ENCODE results near the gene EGF. TPM values are rescaled to one million over a fixed set of nuclear protein-coding genes. Genes with fewer than 3 reads are reported as not detected.

Gene EGF
- total RNA-seq, 2 experiments from 2014 or later = not detected

DNA sequence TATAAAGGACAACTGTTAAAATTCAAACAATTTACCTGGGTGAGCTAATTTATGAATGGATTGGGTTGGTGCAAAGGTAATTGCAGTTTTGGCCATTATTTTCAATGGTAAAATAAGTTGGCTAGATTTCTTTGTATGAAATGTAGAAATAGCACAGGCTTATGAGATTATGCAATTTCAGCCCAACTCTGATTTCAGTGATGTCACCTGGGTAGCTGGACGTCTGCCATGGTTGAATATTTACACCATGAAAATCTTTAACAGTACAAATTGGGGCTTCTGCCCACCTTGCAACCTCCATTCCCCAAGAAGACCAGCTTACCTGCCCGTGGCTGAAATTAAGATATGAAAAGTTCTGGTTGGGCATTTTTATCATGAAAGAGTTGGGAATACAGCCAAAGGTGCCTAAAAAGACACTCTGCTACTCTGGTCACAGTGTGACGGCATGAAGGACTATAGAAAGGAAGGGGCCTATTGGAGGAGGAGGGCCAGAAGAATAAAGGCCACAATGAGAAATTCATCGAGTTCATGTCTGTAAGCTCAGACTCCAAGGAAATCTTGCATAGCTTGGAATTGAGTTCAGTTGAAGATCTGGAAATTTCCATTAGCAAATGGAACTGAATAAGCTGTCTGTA lies 29.7 kb downstream of the EGF start:
- Histone ChIP-seq H3K79me2 (ENCODE audit: insufficient read depth, low read depth, low read length) (no peaks in the 10 kb centered on the region), H3K36me3 (ENCODE audit: insufficient read depth, low read length) (no peaks in the 10 kb centered on the region), H3K9me3 (ENCODE audit: low read length) (no peaks in the 10 kb centered on the region), H3K4me3 (ENCODE audit: low read depth, low read length, poor library complexity, severe bottlenecking) (no peak overlapping the region), H3K4me2 (ENCODE audit: low read length) (no peak overlapping the region), H4K20me1 (ENCODE audit: insufficient read depth, low read length) (no peaks in the 10 kb centered on the region), H3K4me1 (ENCODE audit: insufficient read depth, low read length, poor library complexity, severe bottlenecking) (no peaks in the 10 kb centered on the region), H3K27ac (ENCODE audit: low read depth, low read length, poor library complexity, severe bottlenecking) (no peak overlapping the region), H2AFZ (ENCODE audit: low read length) (no peak overlapping the region), H3K9me2 (ENCODE audit: insufficient read depth, low read length) (no peaks in the 10 kb centered on the region)
- POLR2A ChIA-PET = interaction anchor here (0.6 kb wide), 1 partner anchor 1312 kb away, joined by 4 read pairs; no protein-coding TSS in a partner anchor
- CTCF ChIA-PET (ENCODE audit: unreplicated experiment) = no interaction called here
- DNase-seq (ENCODE audit: low spot score) = no peak
- intact Hi-C loops (cut with micrococcal nuclease; ENCODE audit: unreplicated experiment) = no loop called here
- TF ChIP-seq EZH2phosphoT487 (IDR thresholded peaks at IDR 0.05; ENCODE audit: borderline replicate concordance, low read depth, low read length) = no peak
- TF ChIP-seq, protein P1, sequence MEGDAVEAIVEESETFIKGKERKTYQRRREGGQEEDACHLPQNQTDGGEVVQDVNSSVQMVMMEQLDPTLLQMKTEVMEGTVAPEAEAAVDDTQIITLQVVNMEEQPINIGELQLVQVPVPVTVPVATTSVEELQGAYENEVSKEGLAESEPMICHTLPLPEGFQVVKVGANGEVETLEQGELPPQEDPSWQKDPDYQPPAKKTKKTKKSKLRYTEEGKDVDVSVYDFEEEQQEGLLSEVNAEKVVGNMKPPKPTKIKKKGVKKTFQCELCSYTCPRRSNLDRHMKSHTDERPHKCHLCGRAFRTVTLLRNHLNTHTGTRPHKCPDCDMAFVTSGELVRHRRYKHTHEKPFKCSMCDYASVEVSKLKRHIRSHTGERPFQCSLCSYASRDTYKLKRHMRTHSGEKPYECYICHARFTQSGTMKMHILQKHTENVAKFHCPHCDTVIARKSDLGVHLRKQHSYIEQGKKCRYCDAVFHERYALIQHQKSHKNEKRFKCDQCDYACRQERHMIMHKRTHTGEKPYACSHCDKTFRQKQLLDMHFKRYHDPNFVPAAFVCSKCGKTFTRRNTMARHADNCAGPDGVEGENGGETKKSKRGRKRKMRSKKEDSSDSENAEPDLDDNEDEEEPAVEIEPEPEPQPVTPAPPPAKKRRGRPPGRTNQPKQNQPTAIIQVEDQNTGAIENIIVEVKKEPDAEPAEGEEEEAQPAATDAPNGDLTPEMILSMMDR (conservative IDR thresholded peaks at IDR 0.05; ENCODE audit: low read length) = no peak
- BruUV-seq (replicated peaks) = no TSS peak

DNA sequence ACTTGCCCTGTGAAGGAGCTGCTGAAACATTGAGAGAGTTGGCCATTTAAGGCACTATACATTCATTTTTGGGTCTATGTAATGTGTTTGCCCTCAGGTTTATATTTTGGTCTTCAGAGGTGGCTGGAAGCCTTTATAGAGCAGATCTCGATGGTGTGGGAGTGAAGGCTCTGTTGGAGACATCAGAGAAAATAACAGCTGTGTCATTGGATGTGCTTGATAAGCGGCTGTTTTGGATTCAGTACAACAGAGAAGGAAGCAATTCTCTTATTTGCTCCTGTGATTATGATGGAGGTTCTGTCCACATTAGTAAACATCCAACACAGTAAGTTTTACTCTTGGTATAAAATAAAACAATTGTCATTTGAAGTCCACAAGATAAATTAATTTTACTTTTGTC lies 31.1 kb downstream of the EGF start:
- Histone ChIP-seq H3K27ac (ENCODE audit: low read depth, low read length, poor library complexity, severe bottlenecking) (no peak overlapping the region), H3K4me3 (ENCODE audit: low read depth, low read length, poor library complexity, severe bottlenecking) (no peak overlapping the region), H3K4me2 (ENCODE audit: low read length) (no peak overlapping the region), H2AFZ (ENCODE audit: low read length) (no peak overlapping the region), H3K36me3 (ENCODE audit: insufficient read depth, low read length) (no peaks in the 10 kb centered on the region), H4K20me1 (ENCODE audit: insufficient read depth, low read length) (no peaks in the 10 kb centered on the region), H3K9me2 (ENCODE audit: insufficient read depth, low read length) (no peaks in the 10 kb centered on the region), H3K4me1 (ENCODE audit: insufficient read depth, low read length, poor library complexity, severe bottlenecking) (no peaks in the 10 kb centered on the region), H3K9me3 (ENCODE audit: low read length) (no peaks in the 10 kb centered on the region), H3K79me2 (ENCODE audit: insufficient read depth, low read depth, low read length) (no peaks in the 10 kb centered on the region)
- POLR2A ChIA-PET = no interaction called here
- intact Hi-C loops (cut with micrococcal nuclease; ENCODE audit: unreplicated experiment) = no loop called here
- CTCF ChIA-PET (ENCODE audit: unreplicated experiment) = no interaction called here
- no peak for DNase-seq (ENCODE audit: low spot score)
- no peak for TF ChIP-seq EZH2phosphoT487 (IDR thresholded peaks at IDR 0.05; ENCODE audit: borderline replicate concordance, low read depth, low read length)
- TF ChIP-seq, protein P1 (conservative IDR thresholded peaks at IDR 0.05; ENCODE audit: low read length) = no peak
- BruUV-seq (replicated peaks) = no TSS peak

DNA sequence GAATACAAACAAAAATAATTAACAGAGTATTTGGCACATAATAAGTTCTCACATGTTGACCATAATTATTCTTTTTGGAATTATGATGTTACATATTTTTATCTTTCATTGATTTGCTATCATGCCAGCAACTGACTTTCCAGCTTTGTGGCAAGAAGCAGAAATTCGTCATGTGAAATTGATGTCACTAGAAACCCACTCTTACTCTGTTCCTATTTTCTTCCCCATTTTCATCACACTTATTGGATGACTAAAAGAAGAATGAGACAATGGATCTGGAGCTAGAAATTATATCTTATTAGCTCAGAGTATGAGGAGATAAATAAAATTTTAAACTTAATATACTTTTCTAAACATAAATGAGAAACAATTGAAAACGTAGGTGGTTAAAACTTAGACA lies 31.9 kb downstream of the EGF start:
- no peak for TF ChIP-seq EZH2phosphoT487 (IDR thresholded peaks at IDR 0.05; ENCODE audit: borderline replicate concordance, low read depth, low read length)
- TF ChIP-seq, protein P1 (conservative IDR thresholded peaks at IDR 0.05; ENCODE audit: low read length) = no peak
- BruUV-seq (replicated peaks) = no TSS peak
- no peaks in the 10 kb centered on the region for H3K4me1 ChIP-seq (ENCODE audit: insufficient read depth, low read length, poor library complexity, severe bottlenecking)
- POLR2A ChIA-PET = no interaction called here
- DNase-seq (ENCODE audit: low spot score) = no peak
- H2AFZ ChIP-seq (ENCODE audit: low read length) = no peak overlapping the region
- H3K9me2 ChIP-seq (ENCODE audit: insufficient read depth, low read length) = no peaks in the 10 kb centered on the region
- no peak overlapping the region for H3K4me3 ChIP-seq (ENCODE audit: low read depth, low read length, poor library complexity, severe bottlenecking)
- intact Hi-C loops (cut with micrococcal nuclease; ENCODE audit: unreplicated experiment) = no loop called here
- H3K4me2 ChIP-seq (ENCODE audit: low read length) = no peak overlapping the region
- no peaks in the 10 kb centered on the region for H3K9me3 ChIP-seq (ENCODE audit: low read length)
- CTCF ChIA-PET (ENCODE audit: unreplicated experiment) = no interaction called here
- no peak overlapping the region for H3K27ac ChIP-seq (ENCODE audit: low read depth, low read length, poor library complexity, severe bottlenecking)
- H3K79me2 ChIP-seq (ENCODE audit: insufficient read depth, low read depth, low read length) = no peaks in the 10 kb centered on the region
- H3K36me3 ChIP-seq (ENCODE audit: insufficient read depth, low read length) = no peaks in the 10 kb centered on the region
- no peaks in the 10 kb centered on the region for H4K20me1 ChIP-seq (ENCODE audit: insufficient read depth, low read length)

Data from OCI-LY7 (cell line).